H54 (cell line): ENCODE data around the gene ISLR.
A peak's percentile ranks its signal among the peaks of the same experiment; 100 is the strongest.

ENCODE experiments used
- DNase-seq: peaks from one replicate; pipeline ENCODE4 v3.0.0; 2011; ENCODE audit warnings: low spot score, mixed read lengths; ENCODE audit not compliant: insufficient read length
- FAIRE-seq: peaks from 3 replicates; lab custom pipeline; 2011; peaks lifted over from hg19 to GRCh38; lab: Jason Lieb, UNC
- POLR2A ChIP-seq: IDR thresholded peaks from 2 replicates; pipeline ENCODE4 v1.6.1; 2011; ENCODE audit warnings: low read depth, mild to moderate bottlenecking, low read length

The ISLR gene

DNA sequence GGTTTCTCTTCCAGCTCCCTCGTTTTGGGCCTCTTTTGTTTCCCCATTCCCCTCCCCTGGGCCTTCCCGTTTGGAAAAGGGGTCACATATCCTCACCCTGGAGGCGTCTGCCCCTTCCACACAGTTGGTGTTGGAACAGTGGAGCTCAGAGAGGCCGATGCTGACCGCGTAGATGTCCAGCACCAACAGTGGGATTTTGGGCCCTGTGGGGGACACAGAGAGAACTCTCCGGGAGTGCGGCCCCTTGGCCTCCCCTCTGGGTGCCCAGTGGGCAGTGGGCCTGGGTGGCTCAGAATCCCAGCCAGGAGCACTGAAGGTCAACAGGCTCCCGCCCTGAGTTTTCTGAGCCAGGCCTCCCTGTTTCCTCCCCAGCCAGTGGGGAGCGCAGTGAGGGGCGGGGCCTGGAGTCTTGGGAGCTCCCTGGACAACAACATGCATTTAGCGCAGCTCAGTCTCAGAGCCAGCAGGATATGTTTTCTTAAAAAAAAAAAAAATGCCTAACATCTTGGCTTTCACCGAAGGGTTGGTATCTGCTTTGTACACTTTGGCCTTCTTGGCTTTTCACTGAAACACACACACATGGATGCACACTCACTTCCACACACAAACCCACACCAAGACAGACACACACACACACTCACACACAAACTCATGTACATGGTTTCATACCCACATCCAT lies 670 bp upstream of the ISLR start:
- FAIRE-seq (no peak), DNase-seq (no peak)
- TF ChIP-seq POLR2A: no peak

DNA sequence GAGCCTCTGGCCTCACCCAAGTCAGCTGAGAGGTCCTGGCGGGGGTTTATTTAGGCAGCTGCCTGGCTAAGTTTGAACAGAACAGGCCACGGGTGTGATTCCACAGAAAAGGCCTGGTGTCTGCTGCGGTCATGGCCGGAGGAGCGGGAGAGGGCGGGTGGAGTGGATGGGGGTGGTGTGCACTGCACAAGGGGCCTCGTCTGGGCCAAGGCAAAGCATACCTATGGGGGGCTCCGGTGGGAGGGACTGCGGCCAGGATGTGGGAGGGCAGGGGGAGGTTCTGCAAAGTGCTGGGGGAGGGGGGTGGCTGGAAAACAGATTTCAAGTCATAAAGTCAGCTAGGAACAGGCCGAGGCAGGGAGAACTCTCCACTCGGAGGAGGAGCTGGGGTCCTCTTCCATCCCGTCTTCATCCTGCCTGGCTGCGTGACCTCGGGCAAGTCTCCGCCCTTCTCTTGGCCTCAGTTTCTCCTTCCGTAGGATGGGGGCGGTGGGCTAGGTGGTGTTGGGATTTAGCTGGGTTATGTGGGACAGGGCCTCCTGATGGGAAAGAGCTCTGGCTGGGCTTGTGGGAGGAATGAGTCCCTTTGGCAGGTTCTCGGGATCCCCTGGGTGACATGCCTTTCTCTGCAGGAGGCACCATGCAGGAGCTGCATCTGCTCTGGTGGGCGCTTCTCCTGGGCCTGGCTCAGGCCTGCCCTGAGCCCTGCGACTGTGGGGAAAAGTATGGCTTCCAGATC lies 878 bp downstream of the ISLR start:
- FAIRE-seq (no peak), DNase-seq (no peak)
- no peak for TF ChIP-seq POLR2A

GRCh38 chr15:74174958-74175253 lies 1.4 kb downstream of the ISLR start:
- FAIRE-seq: no peak
- DNase-seq: no peak
- no peak for TF ChIP-seq POLR2A

DNA sequence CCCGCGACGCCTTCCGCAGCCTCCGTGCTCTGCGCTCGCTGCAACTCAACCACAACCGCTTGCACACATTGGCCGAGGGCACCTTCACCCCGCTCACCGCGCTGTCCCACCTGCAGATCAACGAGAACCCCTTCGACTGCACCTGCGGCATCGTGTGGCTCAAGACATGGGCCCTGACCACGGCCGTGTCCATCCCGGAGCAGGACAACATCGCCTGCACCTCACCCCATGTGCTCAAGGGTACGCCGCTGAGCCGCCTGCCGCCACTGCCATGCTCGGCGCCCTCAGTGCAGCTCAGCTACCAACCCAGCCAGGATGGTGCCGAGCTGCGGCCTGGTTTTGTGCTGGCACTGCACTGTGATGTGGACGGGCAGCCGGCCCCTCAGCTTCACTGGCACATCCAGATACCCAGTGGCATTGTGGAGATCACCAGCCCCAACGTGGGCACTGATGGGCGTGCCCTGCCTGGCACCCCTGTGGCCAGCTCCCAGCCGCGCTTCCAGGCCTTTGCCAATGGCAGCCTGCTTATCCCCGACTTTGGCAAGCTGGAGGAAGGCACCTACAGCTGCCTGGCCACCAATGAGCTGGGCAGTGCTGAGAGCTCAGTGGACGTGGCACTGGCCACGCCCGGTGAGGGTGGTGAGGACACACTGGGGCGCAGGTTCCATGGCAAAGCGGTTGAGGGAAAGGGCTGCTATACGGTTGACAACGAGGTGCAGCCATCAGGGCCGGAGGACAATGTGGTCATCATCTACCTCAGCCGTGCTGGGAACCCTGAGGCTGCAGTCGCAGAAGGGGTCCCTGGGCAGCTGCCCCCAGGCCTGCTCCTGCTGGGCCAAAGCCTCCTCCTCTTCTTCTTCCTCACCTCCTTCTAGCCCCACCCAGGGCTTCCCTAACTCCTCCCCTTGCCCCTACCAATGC lies 2.0 kb downstream of the ISLR start:
- TF ChIP-seq POLR2A: no peak
- no peak for DNase-seq
- no peak for FAIRE-seq

GRCh38 chr15:74176262-74177214 lies 3.0 kb downstream of the ISLR start:
- FAIRE-seq (no peak), DNase-seq (no peak)
- TF ChIP-seq POLR2A: no peak

DNA sequence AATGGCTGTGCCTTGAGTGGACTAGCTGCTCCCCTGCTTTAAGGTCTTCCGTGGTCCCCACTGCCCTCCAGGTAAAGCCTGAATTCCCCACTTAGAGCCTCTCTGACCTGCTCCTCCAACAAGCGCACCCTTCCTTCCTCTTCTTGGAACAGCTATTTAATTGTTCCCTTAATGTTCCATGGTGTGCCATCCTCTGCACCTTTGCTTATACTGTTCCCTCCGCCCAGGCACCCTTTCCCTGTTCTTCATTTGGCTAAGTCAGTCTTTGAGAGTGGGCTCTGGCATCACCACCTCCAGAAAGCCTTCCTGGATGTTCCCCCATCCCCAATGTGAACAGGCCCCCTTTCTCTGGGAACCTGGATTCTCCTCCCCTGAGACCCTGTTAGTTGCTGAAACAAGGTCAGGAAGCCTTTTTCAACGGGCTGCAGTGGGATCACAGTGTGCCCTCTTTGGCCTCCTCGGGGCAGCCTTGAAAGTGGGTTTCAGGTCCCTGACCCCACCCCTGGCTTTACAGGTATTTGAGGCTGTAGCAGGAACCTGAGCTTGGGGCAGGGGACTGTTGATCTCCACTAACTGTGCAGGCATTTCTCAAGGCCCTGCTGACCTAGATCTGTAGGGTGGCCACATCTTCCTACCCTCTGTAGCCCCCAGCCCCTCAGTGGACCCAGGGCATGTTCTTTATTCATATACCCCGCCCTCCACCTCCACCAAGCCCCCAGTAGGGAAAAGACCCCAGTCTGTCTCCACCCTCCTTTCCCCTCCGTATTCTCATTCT lies 5.0 kb downstream of the ISLR start:
- FAIRE-seq: no peak
- DNase-seq: no peak
- TF ChIP-seq POLR2A: no peak

GRCh38 chr15:74179101-74179841 lies 5.8 kb downstream of the ISLR start:
- FAIRE-seq: no peak
- peak; percentile 17; the same call in 1 of the 2 replicates for TF ChIP-seq POLR2A
- DNase-seq: peak; percentile 68

- TF ChIP-seq POLR2A: no peak
- FAIRE-seq: no peak
Observed at GRCh38 chr15:74179983-74180880, 6.7 kb downstream of the ISLR start.

DNA sequence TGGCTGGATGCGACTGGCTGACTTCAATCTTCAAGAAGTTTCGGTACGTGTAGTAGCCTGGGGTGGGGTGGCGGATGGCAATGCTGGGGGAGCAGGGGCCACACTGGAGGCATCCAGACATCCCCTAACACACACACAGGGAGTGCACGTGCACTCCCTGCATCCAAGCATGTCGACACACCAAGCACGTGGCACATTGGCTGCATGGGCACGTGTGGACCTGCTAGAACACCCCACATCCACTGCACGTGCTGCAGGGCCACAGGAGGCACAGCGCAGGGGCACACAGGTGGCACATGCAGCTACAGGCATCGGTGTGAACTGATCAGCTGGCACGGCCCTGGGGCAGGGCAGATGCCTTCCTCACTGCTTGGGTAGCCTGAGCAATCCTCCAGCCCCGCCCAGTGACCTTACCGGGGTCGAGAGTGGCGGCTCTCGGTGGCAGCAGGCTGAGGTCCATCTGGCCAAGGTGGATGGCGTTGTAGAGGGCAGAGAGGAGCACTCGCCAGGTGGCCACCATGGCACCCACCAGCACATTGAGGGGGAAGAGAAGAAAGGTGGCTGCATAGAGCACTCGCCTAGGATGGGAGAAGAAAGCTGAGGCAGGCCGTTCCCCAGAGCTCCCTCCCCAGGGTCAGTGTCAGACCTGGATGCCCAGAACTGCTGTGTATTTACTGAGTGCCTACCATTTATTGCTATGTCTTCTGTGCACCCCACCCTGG lies 7.5 kb downstream of the ISLR start:
- FAIRE-seq (no peak), DNase-seq (no peak)
- 0 out of 2 replicates have a peak, but pooled peaks have one; percentile 22 for TF ChIP-seq POLR2A

More at GRCh38 chr15:74179983-74180880, 6.7 kb downstream of the ISLR start:
- peak; percentile 54 for DNase-seq

DNA sequence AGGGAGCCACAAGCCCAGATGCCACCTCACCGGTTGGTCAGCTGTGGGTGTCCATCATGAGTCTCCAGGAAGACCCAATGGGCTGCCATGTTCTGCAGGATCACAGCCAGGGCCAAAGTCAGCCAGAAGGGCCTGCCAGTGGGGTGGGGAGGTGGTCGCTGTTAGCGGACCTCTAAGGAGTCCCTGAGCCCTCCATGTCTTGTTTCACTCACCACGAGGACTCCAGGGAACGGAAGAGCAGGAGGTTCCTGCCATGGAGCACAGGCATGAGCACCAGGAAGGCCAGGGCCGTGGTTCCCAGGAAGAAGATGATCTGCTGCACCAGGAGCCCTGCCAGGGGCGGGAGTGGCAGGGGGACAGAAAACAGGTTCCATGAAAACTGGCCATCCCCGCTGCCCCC lies 8.6 kb downstream of the ISLR start:
- TF ChIP-seq POLR2A: no peak
- DNase-seq (no peak), FAIRE-seq (no peak)
